Panc1 (cell line): ENCODE results near the gene BTN2A1.

Experiments
- REST ChIP-seq, 2 experiments: IDR thresholded peaks; 2 replicates each; pipeline ENCODE4 v1.6.1; 2011 to 2012; ENCODE audit warnings: low read depth in 2 of 2, control low read depth in 1 of 2, low read length in 1 of 2, mild to moderate bottlenecking in 1 of 2, moderate library complexity in 1 of 2; ENCODE audit not compliant: insufficient read depth in 1 of 2
- TF ChIP-seq, protein P1 (sequence below): fragments of 450-650 bp; IDR thresholded peaks from 2 replicates; pipeline ENCODE4 v1.5.1; 2017; ENCODE audit warnings: mild to moderate bottlenecking

GRCh38 chr6:26478985-26479278, 21.2 kb downstream of the BTN2A1 start:
- TF ChIP-seq REST (IDR thresholded peaks at IDR 0.05; ENCODE audit: insufficient read depth in 1 of 2, low read depth in 2 of 2, low read length in 1 of 2): no peak
- TF ChIP-seq, protein P1, sequence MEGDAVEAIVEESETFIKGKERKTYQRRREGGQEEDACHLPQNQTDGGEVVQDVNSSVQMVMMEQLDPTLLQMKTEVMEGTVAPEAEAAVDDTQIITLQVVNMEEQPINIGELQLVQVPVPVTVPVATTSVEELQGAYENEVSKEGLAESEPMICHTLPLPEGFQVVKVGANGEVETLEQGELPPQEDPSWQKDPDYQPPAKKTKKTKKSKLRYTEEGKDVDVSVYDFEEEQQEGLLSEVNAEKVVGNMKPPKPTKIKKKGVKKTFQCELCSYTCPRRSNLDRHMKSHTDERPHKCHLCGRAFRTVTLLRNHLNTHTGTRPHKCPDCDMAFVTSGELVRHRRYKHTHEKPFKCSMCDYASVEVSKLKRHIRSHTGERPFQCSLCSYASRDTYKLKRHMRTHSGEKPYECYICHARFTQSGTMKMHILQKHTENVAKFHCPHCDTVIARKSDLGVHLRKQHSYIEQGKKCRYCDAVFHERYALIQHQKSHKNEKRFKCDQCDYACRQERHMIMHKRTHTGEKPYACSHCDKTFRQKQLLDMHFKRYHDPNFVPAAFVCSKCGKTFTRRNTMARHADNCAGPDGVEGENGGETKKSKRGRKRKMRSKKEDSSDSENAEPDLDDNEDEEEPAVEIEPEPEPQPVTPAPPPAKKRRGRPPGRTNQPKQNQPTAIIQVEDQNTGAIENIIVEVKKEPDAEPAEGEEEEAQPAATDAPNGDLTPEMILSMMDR: no peak
